K562 treated with DMSO at 1 percent for 4 hours (cell line): ENCODE results near the gene PHETA1. TPM values are rescaled to one million over a fixed set of nuclear protein-coding genes. Genes with fewer than 3 reads are reported as not detected.

Experiments used
- total RNA-seq: library from RNA; unstranded; fragments of 300-600 nt; gene quantifications from 2 replicates; pipeline ENCODE4 v1.2.3, GENCODE V29; 2022; ENCODE audit not compliant: insufficient read depth

The PHETA1 gene
- total RNA-seq: 11.0 and 13.7 TPM in 2 replicates

GRCh38 chr12:111368788-111369495 is at the start of gene PHETA1:
Gene PHETA1, minus strand, starts transcription at chr12:111369095. Its CDS starts 5,668 bp downstream, at chr12:111363427.

GRCh38 chr12:111405859-111406473 is 37.1 kb upstream of the PHETA1 start, which contains the start of gene SH2B3:
Gene SH2B3, plus strand, starts transcription at chr12:111405923. Its CDS starts 12,223 bp downstream, at chr12:111418146.

Other genes with a start within 250 kb of the PHETA1 start
- gene SH2B3, start 36.8 kb upstream of the PHETA1 start, total RNA-seq: 37.5 and 45.9 TPM in 2 replicates
- gene ATXN2, start 230.2 kb upstream of the PHETA1 start, total RNA-seq: 44.6 and 48.2 TPM in 2 replicates